ENCODE results near the gene TMEM204.

- no peak for TF ChIP-seq POLR2A (IDR thresholded peaks at IDR 0.05; ENCODE audit: low read depth)
- TF ChIP-seq POLR2AphosphoS5 (IDR thresholded peaks at IDR 0.05): no peak
- no peak for TF ChIP-seq CTCF (IDR thresholded peaks at IDR 0.05)
- TF ChIP-seq EP300 (IDR thresholded peaks at IDR 0.05): no peak
Observed at GRCh38 chr16:1524366-1524765, 9.1 kb upstream of the TMEM204 start.
